HL-60 (cell line): Measurements from ENCODE around the gene PELI2.

Source experiments
- DNase-seq, 2 experiments: peaks; one replicate each; pipeline ENCODE4 v3.0.0-alpha.2; 2010 to 2020; ENCODE audit warnings: low read depth in 1 of 2, low spot score in 1 of 2
- H3K27ac ChIP-seq: fragments of 250-450 bp; sonication (Bioruptor Pico); replicated peaks from 2 replicates; pipeline ENCODE4 v1.5.1; 2020; ENCODE audit warnings: mild to moderate bottlenecking, moderate library complexity
- H3K27me3 ChIP-seq: fragments of 250-450 bp; sonication (Bioruptor Pico); 2 replicates; pipeline ENCODE4 v1.5.1; 2021; ENCODE audit warnings: mild to moderate bottlenecking, moderate library complexity; ENCODE audit not compliant: insufficient read depth, poor library complexity, severe bottlenecking
- H3K4me3 ChIP-seq: replicated peaks from 2 replicates; pipeline ENCODE4 v1.5.1; 2011; ENCODE audit warnings: mild to moderate bottlenecking, control low read depth, low read length; ENCODE audit not compliant: insufficient read depth
- GABPA ChIP-seq: IDR thresholded peaks from 2 replicates; pipeline ENCODE4 v1.6.1; 2012; ENCODE audit warnings: low read depth
- POLR2AphosphoS5 ChIP-seq: IDR thresholded peaks from 2 replicates; pipeline ENCODE4 v1.6.1; 2012; ENCODE audit warnings: low read depth
- SPI1 ChIP-seq: IDR thresholded peaks from 2 replicates; pipeline ENCODE4 v1.6.1; 2012; ENCODE audit warnings: low read depth, mild to moderate bottlenecking, borderline replicate concordance
- TF ChIP-seq, protein P1 (sequence below): IDR thresholded peaks from 2 replicates; pipeline ENCODE4 v1.6.1; 2012; ENCODE audit warnings: low read depth; ENCODE audit not compliant: insufficient replicate concordance
- TF ChIP-seq, protein P2 (sequence below): IDR thresholded peaks from one replicate; pipeline ENCODE4 v1.5.1; 2011; ENCODE audit warnings: low read length, control low read depth, inconsistent platforms; ENCODE audit not compliant: insufficient read depth

PELI2 gene

DNA sequence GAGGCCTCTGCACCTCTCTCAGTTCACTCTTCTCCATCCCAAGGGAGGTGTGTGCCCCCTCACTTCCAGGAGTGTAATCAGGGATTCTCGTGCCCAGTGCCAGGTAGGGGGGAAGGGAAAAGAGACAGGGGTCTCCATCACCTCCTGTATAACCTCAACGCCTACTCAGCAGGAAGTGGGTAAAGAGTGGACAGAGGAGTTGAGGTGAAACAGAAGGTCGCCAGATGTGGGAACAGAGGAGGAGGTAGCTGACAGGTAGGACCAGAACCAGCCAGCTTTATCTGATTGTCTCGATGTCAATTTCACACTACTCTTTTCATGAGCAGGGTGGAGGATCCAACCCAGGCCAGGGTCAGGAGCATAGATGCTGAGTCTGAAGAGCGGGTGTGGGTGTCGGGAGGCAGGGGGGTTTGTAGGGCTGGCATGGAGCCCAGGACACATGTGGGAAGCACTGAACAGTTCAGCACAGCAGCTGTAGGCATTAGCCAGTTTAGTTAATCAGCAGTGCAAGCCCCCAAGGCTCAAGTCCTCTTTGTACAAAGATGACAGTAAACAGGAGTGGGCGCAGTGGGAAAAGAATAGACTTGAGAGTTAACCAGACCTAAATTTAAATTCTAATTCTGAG lies 213.5 kb downstream of the PELI2 start:
- DNase-seq: no peak
- TF ChIP-seq, protein P1, sequence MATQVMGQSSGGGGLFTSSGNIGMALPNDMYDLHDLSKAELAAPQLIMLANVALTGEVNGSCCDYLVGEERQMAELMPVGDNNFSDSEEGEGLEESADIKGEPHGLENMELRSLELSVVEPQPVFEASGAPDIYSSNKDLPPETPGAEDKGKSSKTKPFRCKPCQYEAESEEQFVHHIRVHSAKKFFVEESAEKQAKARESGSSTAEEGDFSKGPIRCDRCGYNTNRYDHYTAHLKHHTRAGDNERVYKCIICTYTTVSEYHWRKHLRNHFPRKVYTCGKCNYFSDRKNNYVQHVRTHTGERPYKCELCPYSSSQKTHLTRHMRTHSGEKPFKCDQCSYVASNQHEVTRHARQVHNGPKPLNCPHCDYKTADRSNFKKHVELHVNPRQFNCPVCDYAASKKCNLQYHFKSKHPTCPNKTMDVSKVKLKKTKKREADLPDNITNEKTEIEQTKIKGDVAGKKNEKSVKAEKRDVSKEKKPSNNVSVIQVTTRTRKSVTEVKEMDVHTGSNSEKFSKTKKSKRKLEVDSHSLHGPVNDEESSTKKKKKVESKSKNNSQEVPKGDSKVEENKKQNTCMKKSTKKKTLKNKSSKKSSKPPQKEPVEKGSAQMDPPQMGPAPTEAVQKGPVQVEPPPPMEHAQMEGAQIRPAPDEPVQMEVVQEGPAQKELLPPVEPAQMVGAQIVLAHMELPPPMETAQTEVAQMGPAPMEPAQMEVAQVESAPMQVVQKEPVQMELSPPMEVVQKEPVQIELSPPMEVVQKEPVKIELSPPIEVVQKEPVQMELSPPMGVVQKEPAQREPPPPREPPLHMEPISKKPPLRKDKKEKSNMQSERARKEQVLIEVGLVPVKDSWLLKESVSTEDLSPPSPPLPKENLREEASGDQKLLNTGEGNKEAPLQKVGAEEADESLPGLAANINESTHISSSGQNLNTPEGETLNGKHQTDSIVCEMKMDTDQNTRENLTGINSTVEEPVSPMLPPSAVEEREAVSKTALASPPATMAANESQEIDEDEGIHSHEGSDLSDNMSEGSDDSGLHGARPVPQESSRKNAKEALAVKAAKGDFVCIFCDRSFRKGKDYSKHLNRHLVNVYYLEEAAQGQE: no peak
- TF ChIP-seq SPI1 (no peak), GABPA (no peak), POLR2AphosphoS5 (no peak)
- TF ChIP-seq, protein P2, sequence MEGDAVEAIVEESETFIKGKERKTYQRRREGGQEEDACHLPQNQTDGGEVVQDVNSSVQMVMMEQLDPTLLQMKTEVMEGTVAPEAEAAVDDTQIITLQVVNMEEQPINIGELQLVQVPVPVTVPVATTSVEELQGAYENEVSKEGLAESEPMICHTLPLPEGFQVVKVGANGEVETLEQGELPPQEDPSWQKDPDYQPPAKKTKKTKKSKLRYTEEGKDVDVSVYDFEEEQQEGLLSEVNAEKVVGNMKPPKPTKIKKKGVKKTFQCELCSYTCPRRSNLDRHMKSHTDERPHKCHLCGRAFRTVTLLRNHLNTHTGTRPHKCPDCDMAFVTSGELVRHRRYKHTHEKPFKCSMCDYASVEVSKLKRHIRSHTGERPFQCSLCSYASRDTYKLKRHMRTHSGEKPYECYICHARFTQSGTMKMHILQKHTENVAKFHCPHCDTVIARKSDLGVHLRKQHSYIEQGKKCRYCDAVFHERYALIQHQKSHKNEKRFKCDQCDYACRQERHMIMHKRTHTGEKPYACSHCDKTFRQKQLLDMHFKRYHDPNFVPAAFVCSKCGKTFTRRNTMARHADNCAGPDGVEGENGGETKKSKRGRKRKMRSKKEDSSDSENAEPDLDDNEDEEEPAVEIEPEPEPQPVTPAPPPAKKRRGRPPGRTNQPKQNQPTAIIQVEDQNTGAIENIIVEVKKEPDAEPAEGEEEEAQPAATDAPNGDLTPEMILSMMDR: no peak
- Histone ChIP-seq H3K4me3 (no peak overlapping the region), H3K27me3 (no peaks in the 10 kb centered on the region), H3K27ac (no peak overlapping the region)

DNA sequence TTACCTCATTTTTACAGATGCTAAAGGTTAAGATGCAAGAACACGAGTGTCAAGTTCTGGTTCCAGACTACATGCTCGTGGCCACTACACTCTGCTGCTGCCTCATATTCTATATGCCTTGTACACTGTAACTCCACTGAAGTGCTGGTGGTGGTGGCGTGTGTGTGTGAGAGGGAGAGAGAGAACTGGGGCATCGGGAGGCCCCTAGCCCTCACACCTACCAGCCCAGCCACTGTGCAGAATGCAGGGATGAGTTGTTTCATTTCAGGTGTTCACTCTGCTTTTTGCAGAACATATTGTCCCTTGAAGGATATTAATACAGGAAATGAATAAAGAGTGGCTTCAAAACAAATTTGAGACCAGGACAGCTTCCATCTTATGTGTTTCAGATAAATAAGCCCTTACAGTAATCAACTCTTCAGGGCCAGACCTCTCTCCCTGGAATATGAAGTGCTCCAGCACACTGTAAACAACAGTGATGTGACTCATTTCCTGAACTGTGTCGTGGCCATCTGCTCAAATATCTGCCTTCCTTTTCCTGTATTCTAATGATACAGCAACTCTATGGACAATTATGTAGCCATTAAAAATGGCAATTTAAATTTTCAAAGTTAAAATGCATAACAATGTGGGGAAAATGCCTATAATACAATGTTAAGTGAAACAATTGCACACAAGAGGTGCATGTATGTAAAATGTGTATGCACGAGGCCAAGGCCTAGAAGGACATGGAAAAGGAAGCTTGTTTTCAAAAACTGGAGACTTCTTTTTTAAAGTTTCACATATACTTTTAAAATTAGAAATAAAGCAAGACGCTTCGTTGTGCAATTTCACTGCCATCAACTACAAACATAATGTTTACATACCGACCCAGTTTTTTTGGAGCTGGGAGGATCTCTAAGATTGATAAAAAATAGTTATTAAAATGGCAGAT lies 215.4 kb downstream of the PELI2 start:
- H3K27ac ChIP-seq: no peak overlapping the region
- TF ChIP-seq POLR2AphosphoS5 (no peak), GABPA (no peak), SPI1 (no peak)
- TF ChIP-seq, protein P2: no peak
- TF ChIP-seq, protein P1: no peak
- no peaks in the 10 kb centered on the region for H3K27me3 ChIP-seq
- DNase-seq: peak in 1 of 2 experiments; percentile 12
- H3K4me3 ChIP-seq: no peak overlapping the region

DNA sequence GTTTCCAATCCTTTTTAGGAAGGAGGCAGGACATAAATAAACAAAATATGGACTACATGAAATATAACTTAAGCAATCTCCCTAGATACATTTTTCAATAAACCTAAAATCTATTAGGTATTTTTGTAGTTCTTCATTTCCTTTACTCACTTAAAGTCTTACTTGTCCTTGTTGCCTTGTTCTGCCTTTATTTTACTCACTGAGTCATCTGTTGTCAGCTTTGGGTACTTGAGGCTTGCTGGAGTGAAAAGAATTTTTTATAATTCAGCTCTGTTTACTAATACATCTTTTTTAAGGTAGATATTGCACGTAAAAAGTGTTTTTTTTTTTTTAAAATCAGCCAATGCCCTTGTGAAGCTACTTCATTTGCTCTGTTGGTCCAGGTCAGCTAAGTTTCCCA lies 216.2 kb downstream of the PELI2 start:
- TF ChIP-seq, protein P1: no peak
- TF ChIP-seq SPI1 (no peak), GABPA (no peak), POLR2AphosphoS5 (no peak)
- TF ChIP-seq, protein P2: no peak
- DNase-seq: no peak
- H3K27ac ChIP-seq: no peak overlapping the region

More for the DNA sequence above, 216.2 kb downstream of the PELI2 start:
- Histone ChIP-seq H3K27me3 (no peaks in the 10 kb centered on the region), H3K4me3 (no peak overlapping the region)
